ENCODE measurements around the gene PHF14. TPM values are rescaled to one million over a fixed set of nuclear protein-coding genes. Genes with fewer than 3 reads are reported as not detected.

PHF14 gene
- total RNA-seq, 1 donor from 2014 or later = 26.0 TPM

DNA sequence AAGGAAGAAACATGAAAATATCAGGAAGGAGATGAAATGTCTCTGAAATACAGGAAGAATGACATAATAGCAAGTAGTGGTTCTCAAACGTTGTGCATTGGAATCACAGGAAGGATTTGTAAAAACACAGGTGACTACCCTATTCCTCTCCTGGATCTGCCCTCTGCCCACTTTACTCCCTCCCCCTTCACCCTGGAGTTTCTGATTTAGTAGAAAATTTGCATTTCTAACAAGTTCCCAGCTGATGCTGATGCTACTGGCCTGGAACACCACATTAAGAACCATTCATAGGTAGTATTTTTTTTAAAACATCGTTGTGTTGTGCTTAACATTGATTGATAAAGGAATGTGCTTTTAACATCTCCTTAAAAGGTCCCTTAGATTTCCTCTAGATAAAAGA lies 130.9 kb downstream of the PHF14 start:
- no peak for DNase-seq (ENCODE audit: low spot score)

DNA sequence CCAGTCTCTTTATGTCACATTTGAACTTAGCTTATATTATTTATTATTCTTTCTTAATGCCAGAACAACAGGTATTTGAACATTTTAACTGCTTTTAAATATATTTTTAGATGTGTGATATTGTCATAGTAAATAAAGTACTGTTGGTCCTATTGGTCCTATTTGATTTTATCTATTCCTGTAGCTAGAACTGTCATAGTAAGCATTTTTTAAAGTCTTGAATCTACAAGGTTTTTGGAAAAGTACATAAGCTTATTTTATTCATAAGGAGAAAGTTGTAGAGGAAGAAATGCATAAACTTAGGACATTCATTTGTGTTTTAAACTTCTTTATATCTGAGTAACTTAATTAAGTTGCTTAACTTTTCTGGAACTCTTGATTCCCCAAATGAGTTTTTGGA lies 136.0 kb downstream of the PHF14 start:
- DNase-seq (ENCODE audit: low spot score) = no peak

DNA sequence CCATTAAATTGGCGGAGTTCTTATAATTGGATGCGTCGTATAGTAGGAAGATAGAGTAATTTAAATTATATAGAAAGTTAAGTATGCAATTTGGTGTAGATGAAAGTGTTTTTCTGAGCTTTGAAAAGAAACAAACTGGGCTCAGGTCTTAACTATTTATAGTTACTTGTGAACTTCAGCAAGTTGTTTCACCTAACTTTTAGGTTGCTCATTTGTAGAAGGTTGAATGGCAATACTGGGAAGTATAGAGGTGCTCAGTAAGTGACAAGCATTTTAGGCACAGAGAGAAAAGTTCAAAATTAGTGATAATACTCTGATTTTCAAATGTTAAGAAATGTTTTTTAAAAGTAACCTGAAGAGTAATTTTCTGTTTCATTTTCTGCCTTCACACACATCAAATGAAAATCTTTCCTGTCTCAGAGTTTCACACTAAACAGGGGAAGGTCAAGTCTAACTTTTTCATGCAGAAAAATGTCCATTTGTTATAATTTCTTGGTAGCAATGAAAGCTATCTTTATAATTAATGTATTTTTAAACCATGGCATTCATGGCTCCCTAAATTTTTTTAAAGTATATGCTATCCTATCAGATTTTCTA lies 146.5 kb downstream of the PHF14 start:
- DNase-seq (ENCODE audit: low spot score) = no peak

DNA sequence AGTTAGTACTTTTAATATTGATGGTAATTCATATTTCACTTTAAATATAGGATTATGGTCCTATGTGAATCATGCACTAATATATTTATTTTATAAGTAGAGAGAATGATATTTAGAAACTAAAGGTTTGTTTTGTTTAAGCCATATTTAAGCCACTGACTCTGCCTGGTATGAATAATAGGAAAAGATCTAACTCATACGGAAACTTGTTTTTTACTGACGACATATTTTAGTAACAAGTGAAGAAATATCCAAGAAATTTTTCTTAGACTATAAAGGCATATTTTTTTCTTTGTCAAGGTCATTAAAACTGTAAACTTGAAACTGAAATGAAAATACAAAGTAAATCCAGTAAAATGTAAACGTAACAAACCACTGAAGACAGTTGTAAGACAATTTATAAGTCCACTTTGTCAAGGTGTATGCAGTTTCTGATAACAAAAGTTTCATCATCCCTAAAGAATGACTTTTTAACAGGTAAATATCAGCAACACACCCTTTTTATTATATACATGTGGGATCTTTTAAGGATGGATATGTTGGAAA lies 147.1 kb downstream of the PHF14 start:
- no peak for DNase-seq (ENCODE audit: low spot score)

DNA sequence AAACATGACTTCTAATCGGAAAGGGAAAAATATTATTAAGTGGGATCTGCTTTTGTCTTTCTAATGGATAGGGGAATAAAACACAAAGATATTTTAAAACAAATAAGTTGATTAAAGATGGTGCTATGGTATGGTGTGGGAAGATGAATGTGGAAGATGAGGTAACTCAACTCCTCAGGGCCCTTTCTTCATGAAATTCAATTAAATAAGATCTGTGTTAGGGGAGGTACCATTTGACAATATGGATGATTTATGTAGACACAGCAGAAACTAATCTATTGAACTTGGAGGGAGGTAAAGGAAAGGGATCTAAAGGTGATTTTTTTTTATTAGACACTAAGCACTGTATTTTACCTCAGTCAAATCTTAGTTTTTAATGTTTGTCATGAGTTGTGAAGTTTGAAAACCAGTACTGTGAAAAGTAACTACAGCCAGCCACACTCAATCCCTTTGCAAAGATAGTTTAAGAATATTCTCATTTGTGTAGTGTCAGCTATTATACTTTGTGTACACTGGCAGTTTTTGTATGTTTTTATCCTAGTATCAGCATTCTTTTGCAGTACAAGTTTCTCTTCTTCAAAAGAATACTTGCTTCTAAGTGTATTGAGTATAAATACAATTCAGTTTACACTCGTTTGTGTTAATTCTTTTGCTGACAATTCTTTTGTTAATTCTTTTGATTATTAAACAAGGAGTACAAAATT lies 151.3 kb downstream of the PHF14 start:
- DNase-seq (ENCODE audit: low spot score) = no peak

DNA sequence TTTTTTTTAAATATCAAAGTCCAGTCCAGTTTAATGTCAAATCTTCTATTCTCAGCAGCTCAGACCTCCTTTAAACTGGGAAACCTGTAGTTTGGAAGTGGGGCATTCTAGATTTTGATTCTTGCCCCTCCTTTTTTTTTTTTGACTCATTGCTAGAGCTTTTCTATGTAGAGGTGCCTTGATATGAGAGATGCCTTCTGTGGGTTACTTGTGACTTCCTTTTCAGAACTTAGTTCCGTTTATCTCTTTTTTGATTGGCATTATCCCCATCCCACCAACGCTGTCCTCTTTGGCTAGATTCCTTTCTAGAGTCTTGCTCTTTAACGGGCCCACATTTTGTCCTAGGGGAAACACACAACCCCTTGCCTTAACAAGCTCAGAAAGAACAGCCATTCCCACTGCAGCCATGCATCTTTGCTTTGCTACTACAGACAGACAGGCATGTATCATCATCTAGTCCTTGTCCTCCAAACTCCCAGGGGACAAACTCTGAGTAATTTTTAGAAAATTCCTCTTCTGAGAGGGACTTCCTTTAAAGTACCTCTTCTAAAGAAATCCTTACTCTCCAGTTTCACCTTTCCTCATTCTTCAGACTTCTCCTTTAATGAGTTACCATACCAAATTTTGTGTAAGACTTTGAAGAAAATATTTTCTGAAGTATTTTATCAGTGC lies 153.6 kb downstream of the PHF14 start:
- DNase-seq (ENCODE audit: low spot score) = no peak

DNA sequence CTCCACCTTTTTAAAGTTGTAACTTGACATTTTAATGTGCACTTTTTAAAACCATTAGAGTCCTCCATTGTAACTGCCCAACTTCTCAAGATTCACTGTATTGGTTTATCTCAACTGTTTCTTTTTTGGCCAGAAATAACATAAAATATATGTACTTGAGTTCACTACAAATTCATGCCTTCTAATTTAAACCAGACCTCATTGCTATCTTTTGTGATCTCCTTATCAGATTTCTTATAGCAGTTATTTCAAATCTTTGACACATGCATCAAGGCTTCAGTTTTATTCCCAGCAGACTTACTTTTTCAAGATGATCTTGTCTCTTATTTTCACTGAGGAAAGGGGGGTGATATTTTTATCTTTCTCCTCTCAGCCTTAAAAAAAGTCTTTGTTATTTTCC lies 154.3 kb downstream of the PHF14 start:
- no peak for DNase-seq (ENCODE audit: low spot score)

DNA sequence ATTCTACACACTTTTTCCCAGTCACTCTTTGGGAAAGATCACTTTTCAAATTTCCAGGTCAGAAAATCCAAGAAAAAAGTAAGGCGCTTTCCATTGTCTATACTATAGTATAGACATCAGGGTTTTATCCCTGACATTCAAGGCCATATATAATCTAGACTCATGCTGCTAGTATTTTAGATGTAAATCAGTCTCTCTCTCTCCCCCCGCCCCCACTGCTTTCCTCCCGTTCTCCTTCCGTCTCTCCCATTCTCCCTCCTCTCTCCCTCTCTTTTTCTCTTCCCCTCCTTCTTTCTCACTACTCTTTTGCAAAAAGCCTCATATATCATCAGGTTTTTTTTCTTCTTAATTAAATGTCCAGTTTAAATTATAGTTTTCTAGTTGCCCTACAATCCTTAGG lies 154.8 kb downstream of the PHF14 start:
- no peak for DNase-seq (ENCODE audit: low spot score)

DNA sequence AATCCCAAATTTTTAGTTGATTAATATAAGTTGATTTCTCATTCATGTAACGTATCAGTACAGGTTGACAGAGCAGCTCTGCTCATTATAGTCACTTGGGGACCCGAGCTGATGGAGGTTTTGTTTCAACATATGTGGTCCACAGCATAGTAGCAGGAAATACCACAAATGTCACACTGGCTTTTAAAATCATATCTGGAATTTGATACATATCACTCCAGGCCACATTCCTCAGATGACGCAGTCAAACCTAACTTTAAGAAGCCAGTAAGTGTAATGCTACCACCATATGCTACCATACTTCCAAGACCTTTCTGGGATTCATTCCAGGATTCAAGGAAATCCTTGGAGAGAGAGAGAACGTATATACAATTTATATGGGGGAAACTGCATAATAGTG lies 156.3 kb downstream of the PHF14 start:
- no peak for DNase-seq (ENCODE audit: low spot score)

DNA sequence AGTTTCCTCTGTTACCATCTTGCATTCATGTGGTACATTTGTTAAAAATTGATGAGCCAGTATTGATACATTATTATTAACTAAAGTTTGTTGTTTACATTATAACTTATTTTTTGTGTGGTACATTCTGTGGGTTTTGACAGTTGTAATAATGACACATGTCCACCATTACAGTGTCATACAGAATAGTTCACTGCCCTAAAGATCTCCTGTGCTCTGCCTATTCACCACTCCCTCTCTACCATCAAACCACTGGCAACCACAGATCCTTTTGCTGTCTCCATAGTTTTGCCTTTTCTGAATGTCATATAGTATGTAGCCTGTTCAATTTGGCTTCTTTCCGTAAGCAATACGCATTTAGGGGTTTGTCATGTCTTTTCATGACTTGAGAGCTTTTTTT lies 156.9 kb downstream of the PHF14 start:
- DNase-seq (ENCODE audit: low spot score) = no peak

DNA sequence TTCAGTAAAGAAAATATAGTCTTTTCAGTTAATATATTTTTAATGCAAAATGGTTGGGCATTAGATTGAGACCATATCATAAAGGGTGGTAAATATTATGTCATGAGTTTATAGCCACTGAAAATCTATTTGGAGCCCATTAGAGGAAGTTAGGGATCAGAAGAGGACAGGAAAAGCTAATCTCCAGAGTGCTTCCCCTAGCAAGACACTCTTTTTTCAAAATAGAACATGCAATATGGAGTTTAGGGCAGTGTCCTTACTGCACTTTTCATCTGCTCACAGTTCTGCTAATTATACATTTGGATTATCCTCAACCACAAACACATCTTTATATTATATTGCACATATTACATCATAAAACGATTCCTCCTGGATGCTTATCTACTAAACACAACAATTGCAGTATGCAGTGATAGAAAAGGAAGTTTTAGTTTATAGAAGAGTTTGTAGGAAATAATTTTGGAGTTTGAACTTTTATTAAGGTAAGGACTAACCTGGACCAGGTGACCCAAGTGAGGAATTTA lies 159.8 kb downstream of the PHF14 start:
- no peak for DNase-seq (ENCODE audit: low spot score)

DNA sequence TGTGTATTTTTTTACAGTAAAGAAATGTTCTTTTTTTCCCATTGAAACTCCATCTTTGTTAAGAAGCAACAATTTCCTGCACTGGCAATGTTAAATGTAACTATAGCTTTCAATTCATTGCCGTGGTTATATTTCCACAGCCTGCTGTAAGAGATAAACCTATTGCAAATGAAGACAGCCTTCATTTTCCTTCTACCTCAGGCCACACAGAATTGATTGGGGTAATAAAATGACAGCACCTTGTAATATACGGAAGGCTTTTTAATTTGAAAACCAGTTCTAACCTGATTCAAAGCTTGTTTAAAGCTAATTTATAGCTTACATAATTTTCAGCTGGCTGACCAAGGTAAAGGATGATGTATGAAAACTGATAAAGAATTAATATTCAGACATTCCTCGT lies 161.9 kb downstream of the PHF14 start:
- no peak for DNase-seq (ENCODE audit: low spot score)

DNA sequence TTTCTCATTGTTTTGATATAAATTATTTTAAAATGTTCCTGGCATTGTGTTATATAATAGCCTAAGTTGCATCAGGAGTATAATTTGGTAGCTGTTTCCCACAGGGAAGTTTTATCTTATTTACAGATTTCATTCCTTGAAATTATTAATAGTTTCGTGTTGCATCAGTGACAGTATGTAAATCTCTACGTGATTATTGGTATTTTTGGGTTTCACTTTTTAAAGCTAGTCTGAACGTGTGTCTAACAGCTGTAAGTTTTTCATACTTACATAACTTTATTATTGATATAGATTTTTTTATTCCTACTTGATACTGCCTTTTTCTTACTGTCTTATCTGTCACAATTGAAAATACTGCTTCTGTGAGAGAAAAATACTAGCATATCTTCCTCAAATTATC lies 167.9 kb downstream of the PHF14 start:
- DNase-seq (ENCODE audit: low spot score) = no peak

DNA sequence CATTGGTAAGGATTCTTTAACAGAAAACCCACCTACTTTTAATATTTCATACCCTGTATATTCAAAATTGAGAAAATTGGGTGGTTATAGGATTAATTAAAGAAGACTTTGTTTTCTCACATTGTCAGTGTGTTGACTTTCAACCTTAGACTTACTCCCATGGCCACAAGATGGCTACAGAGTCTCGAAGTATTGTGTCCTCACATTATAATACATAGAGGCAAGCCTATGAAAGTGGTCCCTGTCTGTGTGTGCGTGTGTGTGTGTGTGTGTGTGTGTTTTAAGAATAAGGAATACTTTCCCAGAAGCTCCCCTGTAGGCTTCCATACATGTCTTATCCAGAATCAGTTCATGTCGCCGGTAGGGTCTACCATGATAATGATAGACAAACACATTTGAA lies 180.0 kb downstream of the PHF14 start:
- DNase-seq (ENCODE audit: low spot score) = no peak

DNA sequence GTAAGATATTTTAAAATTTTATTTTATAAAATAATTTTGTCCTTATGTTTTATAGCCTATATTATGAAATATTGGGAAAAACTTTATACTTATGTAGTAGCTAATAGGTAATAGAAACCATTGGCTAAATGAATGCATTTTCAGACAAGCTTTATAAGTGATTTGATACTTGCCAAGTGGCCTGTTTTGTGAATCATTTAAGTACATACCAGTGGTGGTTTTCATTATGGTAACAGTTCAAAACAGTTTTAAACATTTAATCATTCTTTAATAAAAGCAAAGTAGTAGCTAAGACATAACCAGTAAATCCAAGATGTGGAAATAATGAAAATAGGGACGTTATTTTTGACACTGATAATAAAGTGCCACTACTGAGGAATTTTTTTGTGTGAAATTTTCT lies 182.2 kb downstream of the PHF14 start:
- no peak for DNase-seq (ENCODE audit: low spot score)

DNA sequence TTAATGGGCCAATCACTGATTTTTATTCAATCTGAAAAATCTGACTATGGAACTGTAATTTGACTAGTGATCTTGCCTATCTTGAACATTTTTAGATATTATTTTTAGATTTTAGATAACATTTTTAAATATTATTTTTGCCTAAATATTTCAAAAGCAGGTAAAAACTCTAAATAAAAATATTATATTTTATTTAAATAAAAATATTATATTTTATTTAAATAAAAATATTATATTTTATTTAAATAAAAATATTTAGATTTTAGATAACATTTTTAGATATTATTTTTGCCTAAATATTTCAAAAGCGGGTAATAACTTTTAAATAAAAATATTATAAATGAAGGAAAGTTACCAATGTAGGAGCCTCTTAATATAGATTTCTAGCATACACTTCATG lies 187.8 kb downstream of the PHF14 start:
- DNase-seq (ENCODE audit: low spot score) = no peak

DNA sequence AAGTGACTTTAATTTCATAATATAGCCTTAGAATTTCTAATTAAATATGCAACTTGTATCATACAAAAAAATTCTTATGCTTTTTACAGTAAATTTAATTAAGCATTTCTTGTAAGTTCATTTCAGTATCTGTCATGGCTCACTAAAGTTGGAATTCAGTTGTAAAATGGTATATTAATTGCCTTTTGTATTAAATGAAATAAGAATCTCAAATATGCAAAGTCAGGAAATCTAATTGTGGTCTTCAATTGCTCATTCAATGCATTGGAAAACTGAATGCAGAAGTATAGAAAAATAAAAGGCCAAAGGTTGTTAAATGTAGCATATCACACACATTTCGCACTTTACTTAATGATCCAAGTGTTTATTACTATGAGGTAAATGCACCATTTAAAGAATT lies 189.5 kb downstream of the PHF14 start:
- no peak for DNase-seq (ENCODE audit: low spot score)

DNA sequence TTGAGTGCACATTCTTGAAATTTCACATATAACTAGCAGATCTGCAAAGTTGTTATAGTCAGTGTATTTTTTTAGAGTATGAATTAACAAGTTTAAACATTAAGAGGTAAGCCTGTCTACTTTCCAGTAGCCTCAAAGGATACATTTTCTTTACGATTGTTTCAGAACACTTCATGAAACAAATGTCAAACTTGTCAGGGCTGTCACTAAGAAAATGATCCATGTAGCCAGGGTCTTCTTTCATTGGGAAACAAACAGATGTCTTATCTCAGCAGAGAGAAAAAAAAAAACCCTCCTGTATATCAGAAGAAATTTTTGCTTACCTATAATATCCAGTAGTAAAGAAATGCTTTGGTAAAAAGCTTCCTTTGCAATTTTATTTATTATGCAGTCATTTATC lies 192.4 kb downstream of the PHF14 start:
- DNase-seq (ENCODE audit: low spot score) = no peak

DNA sequence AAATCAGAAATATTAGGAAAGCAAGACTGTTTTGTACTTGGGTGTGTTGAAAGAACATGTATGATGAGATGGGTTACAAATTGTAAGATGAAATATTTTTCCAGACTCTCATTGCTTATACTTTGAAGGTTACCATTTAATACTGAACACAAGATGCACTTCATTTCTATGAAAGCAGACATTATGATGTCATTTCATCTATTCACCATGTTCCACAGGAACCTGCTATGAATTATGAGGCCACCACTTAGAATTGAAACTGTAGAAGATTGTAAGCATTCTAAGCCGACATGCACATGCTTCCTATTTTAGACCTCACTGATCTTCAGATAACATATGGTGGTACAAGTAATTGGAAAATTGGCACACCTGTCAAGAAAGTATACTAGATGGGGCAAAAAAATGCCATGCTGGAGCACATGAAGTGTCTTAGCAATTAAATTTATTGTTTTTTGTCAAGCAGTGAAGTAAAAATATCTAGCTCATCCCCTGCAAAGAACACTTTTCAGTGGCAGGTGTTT lies 195.0 kb downstream of the PHF14 start:
- no peak for DNase-seq (ENCODE audit: low spot score)

DNA sequence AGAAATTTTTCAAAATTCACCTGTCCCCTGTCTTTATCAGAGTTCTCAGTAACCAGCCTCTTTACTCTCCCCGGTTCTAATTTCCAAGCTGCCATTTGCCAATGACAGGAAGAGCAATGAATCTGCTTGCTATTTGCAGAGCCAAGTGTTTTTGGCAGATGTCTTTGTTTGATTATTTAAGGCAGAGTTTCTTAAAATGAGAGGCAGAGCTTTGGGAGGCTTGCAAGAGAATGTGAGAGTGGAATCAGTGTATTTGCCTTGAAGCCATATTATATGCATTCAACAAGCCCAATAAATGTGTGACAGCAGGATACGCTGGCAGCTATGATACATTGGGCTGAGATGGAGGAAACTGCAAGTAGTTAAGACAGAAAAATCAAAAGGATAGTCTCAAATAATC lies 196.5 kb downstream of the PHF14 start:
- no peak for DNase-seq (ENCODE audit: low spot score)

DNA sequence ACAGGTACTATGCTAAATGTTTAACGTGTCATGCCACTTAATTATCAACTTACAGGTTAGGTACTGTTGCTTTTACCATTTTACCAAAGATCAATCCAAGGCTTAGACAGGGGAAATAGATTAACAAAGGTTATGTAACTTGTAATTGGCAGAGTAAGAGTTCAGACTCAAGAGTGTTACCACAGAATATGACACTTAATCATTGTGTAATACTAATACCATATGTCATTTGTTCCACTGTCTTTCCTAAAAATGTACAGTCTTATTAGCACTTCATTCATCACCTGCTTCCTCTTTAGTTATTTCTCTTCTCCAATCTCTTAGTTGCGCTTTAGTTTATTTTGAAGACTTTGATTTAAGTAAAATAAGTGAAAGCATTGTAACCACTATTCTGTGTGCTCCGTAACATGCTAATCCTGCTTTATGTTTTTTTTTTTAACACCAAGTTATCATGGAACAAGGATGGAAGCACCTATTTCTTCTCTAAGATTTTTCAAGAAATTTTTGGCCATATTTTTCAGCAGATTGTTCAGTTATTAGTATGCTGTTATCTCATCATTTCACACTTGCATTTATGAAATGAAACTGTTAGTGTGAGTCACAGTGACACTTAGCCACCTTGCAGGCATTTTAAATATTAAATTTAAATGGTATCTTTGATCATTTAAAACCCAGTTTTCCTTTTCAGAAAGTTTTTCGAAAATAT lies 197.3 kb downstream of the PHF14 start:
- DNase-seq (ENCODE audit: low spot score) = no peak

Data from mesenteric fat pad (tissue), 1 donor.